ENCODE data around the gene VPS35L. TPM values are rescaled to one million over a fixed set of nuclear protein-coding genes. Genes with fewer than 3 reads are reported as not detected.

The VPS35L gene
- total RNA-seq, 1 donor from 2014 or later, result 51.9 TPM

DNA sequence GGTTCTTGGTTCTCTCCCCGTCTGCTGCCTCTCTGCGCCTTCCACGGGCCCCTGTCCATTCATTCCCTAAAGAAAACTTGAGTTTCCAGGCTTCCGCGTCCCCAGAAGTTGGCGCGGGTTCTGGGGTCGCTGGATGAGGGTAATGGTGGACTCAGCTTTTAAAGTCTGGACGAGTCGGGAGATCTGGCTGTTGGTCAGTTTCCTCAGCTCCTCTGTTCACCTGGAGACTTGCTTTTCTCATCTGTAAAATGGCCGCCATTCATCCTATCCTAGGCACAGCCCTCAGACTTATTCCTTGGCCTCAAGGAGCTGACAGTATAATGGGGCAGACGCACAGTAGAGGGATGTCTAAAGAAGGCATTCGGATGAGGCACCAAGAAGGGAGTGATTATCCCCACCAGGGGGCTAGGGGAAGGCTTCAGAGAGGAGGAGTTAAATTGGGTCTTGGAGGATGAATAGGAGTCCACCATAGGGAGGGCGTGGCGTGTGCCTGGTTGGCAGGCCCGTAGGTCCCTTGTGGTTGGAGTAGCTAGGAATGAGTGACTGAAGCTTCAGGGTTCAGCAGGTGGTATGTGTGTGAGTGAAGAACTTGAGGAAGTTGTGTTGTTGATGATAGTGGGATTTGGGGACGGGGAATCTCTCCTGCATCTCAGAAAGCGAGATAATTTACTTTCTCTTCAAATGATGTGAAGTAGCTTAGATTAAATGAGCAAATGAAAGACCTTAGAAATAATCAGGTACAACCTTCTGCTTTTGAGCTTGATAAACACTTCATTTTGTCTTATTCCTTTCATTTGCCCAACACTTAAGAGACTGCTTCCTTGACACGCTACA lies 652 bp downstream of the VPS35L start:
- intact Hi-C loops (cut with DNase I), result no loop called here
- peak overlapping the region; percentile 89 for H3K27ac ChIP-seq
- peaks cover 16% of the 10 kb centered on the region for H3K4me1 ChIP-seq
- peak; percentile 5 for TF ChIP-seq CTCF (IDR thresholded peaks at IDR 0.05)
- peak overlapping the region; percentile 84 for H3K4me3 ChIP-seq
- no peak for ATAC-seq
- no peaks in the 10 kb centered on the region for H3K9me3 ChIP-seq
- DNase-seq, result no peak
- peaks cover 8% of the 10 kb centered on the region for H3K36me3 ChIP-seq
- no peaks in the 10 kb centered on the region for H3K27me3 ChIP-seq

DNA sequence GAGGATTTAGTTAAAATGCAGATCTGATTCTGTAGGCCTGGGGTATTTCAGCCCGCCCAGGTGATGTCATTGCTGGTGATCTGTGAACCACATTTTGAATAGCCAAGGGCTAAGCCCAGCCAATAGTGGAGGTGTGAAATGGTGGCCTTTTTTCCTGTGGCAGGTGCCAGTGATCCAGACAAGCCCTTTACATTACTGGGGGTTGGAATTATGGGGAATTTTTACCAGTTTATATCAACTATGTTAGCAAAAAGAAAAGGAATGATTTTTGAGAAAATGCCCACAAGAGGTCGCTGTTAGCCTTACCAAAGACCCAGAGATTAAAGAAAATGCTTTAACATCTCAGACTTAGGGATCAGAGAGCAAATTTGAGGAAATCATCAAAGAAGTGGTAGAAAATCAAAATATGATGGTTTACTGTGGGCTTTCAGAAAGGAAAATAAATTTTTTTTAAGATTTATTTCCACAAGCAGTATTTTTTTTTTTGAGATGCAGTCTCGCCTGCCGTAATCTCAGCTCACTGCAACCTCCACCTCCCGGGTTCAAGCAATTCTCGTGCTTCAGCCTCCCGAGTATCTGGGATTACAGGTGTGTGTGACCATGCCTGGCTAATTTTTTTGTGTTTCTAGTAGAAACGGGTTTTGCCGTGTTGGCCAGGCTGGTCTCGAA lies 3.9 kb downstream of the VPS35L start:
- intact Hi-C loops (cut with DNase I), result no loop called here
- H3K27me3 ChIP-seq, result no peaks in the 10 kb centered on the region
- peaks cover 14% of the 10 kb centered on the region for H3K4me1 ChIP-seq
- no peak overlapping the region for H3K27ac ChIP-seq
- no peak overlapping the region for H3K4me3 ChIP-seq
- no peak for ATAC-seq
- DNase-seq, result no peak
- peak; percentile 70 for TF ChIP-seq CTCF (IDR thresholded peaks at IDR 0.05)
- no peaks in the 10 kb centered on the region for H3K36me3 ChIP-seq
- no peaks in the 10 kb centered on the region for H3K9me3 ChIP-seq

GRCh38 chr16:19560078-19560477 lies 4.6 kb downstream of the VPS35L start:
- TF ChIP-seq CTCF (IDR thresholded peaks at IDR 0.05), result no peak
- Histone ChIP-seq H3K27ac (no peak overlapping the region), H3K4me3 (no peak overlapping the region), H3K9me3 (no peaks in the 10 kb centered on the region), H3K27me3 (no peaks in the 10 kb centered on the region), H3K36me3 (peaks cover 3% of the 10 kb centered on the region), H3K4me1 (peaks cover 8% of the 10 kb centered on the region)
- no peak for ATAC-seq
- DNase-seq, result no peak
- intact Hi-C loops (cut with DNase I), result no loop called here

DNA sequence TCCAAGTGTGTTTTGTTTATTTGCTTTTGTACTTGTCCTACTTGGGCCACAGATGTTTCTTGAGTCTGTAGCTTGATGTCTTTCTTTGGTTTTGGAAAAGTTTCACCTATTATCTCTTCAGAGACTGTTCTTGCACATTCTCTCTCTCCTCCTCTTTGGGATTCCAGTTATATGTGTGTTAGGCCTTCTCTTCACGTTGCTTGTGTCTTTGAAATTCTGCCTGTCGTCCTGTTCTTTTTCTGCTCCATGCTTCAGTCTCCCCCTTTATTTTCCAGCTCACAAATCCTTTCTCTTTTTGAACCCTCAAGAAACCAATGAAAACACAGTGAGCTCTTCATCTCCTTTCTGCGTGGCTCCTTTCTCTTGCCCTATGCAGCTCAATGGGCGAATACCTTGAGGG lies 7.9 kb downstream of the VPS35L start:
- no peak for TF ChIP-seq CTCF (IDR thresholded peaks at IDR 0.05)
- peaks cover 36% of the 10 kb centered on the region for H3K36me3 ChIP-seq
- ATAC-seq, result no peak
- DNase-seq, result no peak
- no peaks in the 10 kb centered on the region for H3K9me3 ChIP-seq
- no peak overlapping the region for H3K4me3 ChIP-seq
- H3K27ac ChIP-seq, result no peak overlapping the region
- H3K4me1 ChIP-seq, result no peaks in the 10 kb centered on the region
- intact Hi-C loops (cut with DNase I), result no loop called here
- H3K27me3 ChIP-seq, result no peaks in the 10 kb centered on the region

DNA sequence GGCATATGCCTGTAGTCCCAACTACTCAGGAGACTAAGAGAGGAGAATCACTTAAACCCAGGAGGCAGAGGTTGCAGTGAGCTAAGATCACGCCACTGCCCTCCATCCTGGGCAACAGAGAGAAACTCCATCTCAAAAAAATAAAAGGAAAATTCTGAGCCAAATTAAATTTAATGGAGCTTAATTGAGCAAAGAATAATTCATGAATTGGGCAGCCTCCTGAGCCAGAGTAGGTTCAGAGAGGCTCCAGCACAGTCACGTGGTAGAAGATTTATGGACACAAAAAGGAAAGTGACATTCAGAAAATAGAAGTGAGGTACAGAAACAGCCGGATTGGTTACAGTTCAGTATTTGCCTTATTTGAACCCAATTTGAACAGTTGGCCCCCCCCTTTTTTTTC lies 10.9 kb downstream of the VPS35L start:
- intact Hi-C loops (cut with DNase I), result no loop called here
- no peak overlapping the region for H3K4me3 ChIP-seq
- DNase-seq (no peak), ATAC-seq (no peak)
- peaks cover 65% of the 10 kb centered on the region for H3K36me3 ChIP-seq
- TF ChIP-seq CTCF (IDR thresholded peaks at IDR 0.05), result no peak
- no peaks in the 10 kb centered on the region for H3K27me3 ChIP-seq
- H3K9me3 ChIP-seq, result no peaks in the 10 kb centered on the region
- H3K4me1 ChIP-seq, result no peaks in the 10 kb centered on the region
- no peak overlapping the region for H3K27ac ChIP-seq

Measured in upper lobe of right lung (tissue), 1 donor.